KMS-11 (cell line): Measurements from ENCODE around the gene RASGRP2.

Experiments
- H2AFZ ChIP-seq: fragments of 200-600 bp; sonication (generic); 2 replicates; pipeline ENCODE4 v1.6.1; 2016; ENCODE audit warnings: antibody characterized with exemption, mixed run types, low read depth
- H3K27ac ChIP-seq: fragments of 200-600 bp; sonication (generic); 2 replicates; pipeline ENCODE4 v1.6.1; 2016; ENCODE audit warnings: mild to moderate bottlenecking, mixed run types
- H3K27me3 ChIP-seq: fragments of 200-600 bp; sonication (generic); 2 replicates; pipeline ENCODE4 v1.6.1; 2017; ENCODE audit warnings: mild to moderate bottlenecking, low read depth, mixed run types, moderate library complexity; ENCODE audit not compliant: insufficient read depth
- H3K36me3 ChIP-seq: fragments of 200-600 bp; sonication (generic); 2 replicates; pipeline ENCODE4 v1.6.1; 2017; ENCODE audit warnings: mild to moderate bottlenecking, mixed run types; ENCODE audit not compliant: insufficient read depth
- H3K4me1 ChIP-seq: fragments of 200-600 bp; sonication (generic); 2 replicates; pipeline ENCODE4 v1.6.1; 2016; ENCODE audit warnings: mild to moderate bottlenecking, low read depth, mixed run types; ENCODE audit not compliant: poor library complexity, severe bottlenecking
- H3K4me2 ChIP-seq: fragments of 200-600 bp; sonication (generic); 2 replicates; pipeline ENCODE4 v1.7.0; 2016; ENCODE audit warnings: mild to moderate bottlenecking, mixed run types
- H3K4me3 ChIP-seq: fragments of 200-600 bp; sonication (generic); IDR thresholded peaks from 2 replicates; pipeline ENCODE4 v1.6.1; 2017; ENCODE audit warnings: low read depth, low read length, mixed read lengths; ENCODE audit not compliant: insufficient read depth
- H3K79me2 ChIP-seq: fragments of 200-600 bp; sonication (generic); 2 replicates; pipeline ENCODE4 v1.6.1; 2016; ENCODE audit warnings: low read depth, mixed run types; ENCODE audit not compliant: insufficient read depth
- H3K9ac ChIP-seq: fragments of 200-600 bp; sonication (generic); 2 replicates; pipeline ENCODE4 v1.6.1; 2016; ENCODE audit warnings: mild to moderate bottlenecking, mixed run types
- H4K20me1 ChIP-seq: fragments of 200-600 bp; sonication (generic); 2 replicates; pipeline ENCODE4 v1.6.1; 2016; ENCODE audit warnings: mild to moderate bottlenecking, mixed run types; ENCODE audit not compliant: insufficient read depth
- CTCF ChIP-seq: fragments of 200-600 bp; sonication (generic); conservative IDR thresholded peaks from 2 replicates; pipeline ENCODE4 v1.6.1; 2017; ENCODE audit warnings: low read depth, mild to moderate bottlenecking, antibody characterized with exemption, low read length, moderate library complexity, mixed read lengths

Gene RASGRP2

GRCh38 chr11:64765851-64766665, 22.1 kb upstream of the RASGRP2 start:
- no peak overlapping the region for H3K4me3 ChIP-seq
- H4K20me1 ChIP-seq: peaks cover 14% of the 10 kb centered on the region; the same call in 1 of the 2 replicates
- TF ChIP-seq CTCF: no peak
- peaks cover 25% of the 10 kb centered on the region; the same call in 1 of the 2 replicates for H3K79me2 ChIP-seq
- H3K4me2 ChIP-seq: no peak overlapping the region
- H3K4me1 ChIP-seq: peaks cover 16% of the 10 kb centered on the region
- H3K27ac ChIP-seq: no peak overlapping the region
- H3K9ac ChIP-seq: no peak overlapping the region
- peaks cover 33% of the 10 kb centered on the region; the same call in 1 of the 2 replicates for H3K36me3 ChIP-seq
- H2AFZ ChIP-seq: no peak overlapping the region
- H3K27me3 ChIP-seq: no peaks in the 10 kb centered on the region

DNA sequence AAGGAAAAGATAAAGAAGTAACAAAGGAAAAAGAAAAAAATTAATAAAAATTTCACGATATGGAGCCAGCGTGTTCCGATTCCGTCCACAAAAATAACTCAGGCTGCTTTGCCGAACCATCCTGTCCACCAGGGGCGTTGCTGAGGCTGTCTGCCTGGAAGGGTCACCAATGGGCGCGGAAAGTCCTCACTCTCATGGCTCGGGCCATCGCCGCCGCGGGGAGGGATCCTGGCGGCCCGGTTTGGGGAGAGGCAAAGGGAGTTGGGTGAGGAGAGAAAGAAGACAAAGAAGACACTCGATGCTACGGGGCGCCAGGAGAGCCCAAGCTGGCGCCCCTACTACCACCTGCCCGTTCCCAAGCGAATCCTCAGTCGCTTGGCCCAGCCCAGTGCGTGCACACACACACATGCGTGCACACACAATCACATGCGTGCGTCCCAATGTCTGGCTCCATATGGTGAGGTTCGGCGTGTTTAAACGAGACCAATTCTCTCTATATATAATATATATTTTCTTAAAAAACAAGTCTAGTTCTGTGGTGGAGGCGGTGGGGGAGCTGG, 21.4 kb upstream of the RASGRP2 start:
- Histone ChIP-seq H2AFZ (no peak overlapping the region), H3K4me2 (no peak overlapping the region), H3K27ac (no peak overlapping the region), H3K4me3 (no peak overlapping the region), H3K4me1 (peaks cover 14% of the 10 kb centered on the region), H4K20me1 (peaks cover 9% of the 10 kb centered on the region; the same call in 1 of the 2 replicates), H3K79me2 (peaks cover 19% of the 10 kb centered on the region; the same call in 1 of the 2 replicates), H3K36me3 (peaks cover 26% of the 10 kb centered on the region; the same call in 1 of the 2 replicates), H3K9ac (no peak overlapping the region), H3K27me3 (no peaks in the 10 kb centered on the region)
- TF ChIP-seq CTCF: no peak

GRCh38 chr11:64764753-64765152, 20.8 kb upstream of the RASGRP2 start:
- Histone ChIP-seq H3K9ac (no peak overlapping the region), H2AFZ (no peak overlapping the region), H3K36me3 (peaks cover 20% of the 10 kb centered on the region; the same call in 1 of the 2 replicates), H3K4me1 (peaks cover 14% of the 10 kb centered on the region), H3K27me3 (no peaks in the 10 kb centered on the region), H3K79me2 (0 out of 2 replicates have a peak, but pooled peaks cover 12% of the 10 kb centered on the region), H3K27ac (no peak overlapping the region), H4K20me1 (peaks cover 9% of the 10 kb centered on the region; the same call in 1 of the 2 replicates), H3K4me2 (no peak overlapping the region), H3K4me3 (no peak overlapping the region)
- TF ChIP-seq CTCF: no peak

GRCh38 chr11:64764040-64764611, 20.2 kb upstream of the RASGRP2 start:
- no peak overlapping the region for H3K9ac ChIP-seq
- no peak overlapping the region for H2AFZ ChIP-seq
- no peak overlapping the region for H3K4me3 ChIP-seq
- no peak overlapping the region for H3K4me2 ChIP-seq
- H3K27me3 ChIP-seq: no peaks in the 10 kb centered on the region
- no peak for TF ChIP-seq CTCF
- H4K20me1 ChIP-seq: peaks cover 9% of the 10 kb centered on the region; the same call in 1 of the 2 replicates
- peaks cover 14% of the 10 kb centered on the region for H3K4me1 ChIP-seq
- H3K27ac ChIP-seq: peak overlapping the region; percentile 7; the same call in 1 of the 2 replicates
- 0 out of 2 replicates have a peak, but pooled peaks cover 6% of the 10 kb centered on the region for H3K79me2 ChIP-seq
- H3K36me3 ChIP-seq: peaks cover 14% of the 10 kb centered on the region; the same call in 1 of the 2 replicates
